Esophagus muscularis mucosa (tissue), 4 donors: ENCODE data around the gene GALNT1. TPM values are rescaled to one million over a fixed set of nuclear protein-coding genes. Genes with fewer than 3 reads are reported as not detected.

Experiments
- DNase-seq: peaks from one replicate; pipeline ENCODE4 v3.0.0-alpha.2; 2017; ENCODE audit errors: extremely low spot score
- H3K27ac ChIP-seq, 4 donors: fragments of 200-600 bp; sonication (generic); replicated peaks in 1 of 4; 1 replicate in 3 of 4; 2 replicates in 1 of 4; pipeline ENCODE4 v1.5.1; 2016 to 2019; ENCODE audit warnings: mild to moderate bottlenecking in 1 of 4
- H3K27me3 ChIP-seq, 4 donors: fragments of 200-600 bp; sonication (generic); one replicate each; pipeline versions ENCODE4 v1.5.1 to v1.6.0; 2016 to 2019
- H3K36me3 ChIP-seq, 4 donors: fragments of 200-600 bp; sonication (generic); one replicate each; pipeline ENCODE4 v1.5.1; 2016 to 2019
- H3K4me1 ChIP-seq, 4 donors: fragments of 200-600 bp; sonication (generic); one replicate each; pipeline ENCODE4 v1.5.1; 2016 to 2019
- H3K4me3 ChIP-seq, 4 donors: fragments of 200-600 bp; sonication (generic); 1 replicate in 2 of 4; 2 replicates in 2 of 4; pipeline ENCODE4 v1.5.1; 2016 to 2019; ENCODE audit warnings: mild to moderate bottlenecking in 4 of 4, moderate library complexity in 1 of 4
- H3K9me3 ChIP-seq, 4 donors: fragments of 200-600 bp; sonication (generic); 1 replicate in 3 of 4; 2 replicates in 1 of 4; pipeline ENCODE4 v1.5.1; 2016 to 2019
- EP300 ChIP-seq: sonication (generic); formaldehyde crosslinking; IDR thresholded peaks from one replicate; pipeline ENCODE4 v1.6.1; 2017; ENCODE audit warnings: antibody characterized with exemption
- POLR2A ChIP-seq: fragments of 450-650 bp; IDR thresholded peaks from one replicate; pipeline ENCODE4 v1.6.1; 2017; ENCODE audit warnings: antibody characterized with exemption, moderate library complexity, mild to moderate bottlenecking, low read depth
- POLR2AphosphoS5 ChIP-seq, 2 donors: sonication (generic); formaldehyde crosslinking; IDR thresholded peaks; one replicate each; pipeline ENCODE4 v1.6.1; 2017; ENCODE audit warnings: antibody characterized with exemption in 2 of 2
- WGBS: methylation state at CpG from one replicate; pipeline ENCODE4 v1.1.5; 2018; 5-methylcytosine and 5-hydroxymethylcytosine counted together
- intact Hi-C: fragments of 100-400 bp; cut with DNase I; formaldehyde crosslinking; loops from one replicate; pipeline ENCODE4 v1.15.1; 2023
- total RNA-seq, 4 donors: library from RNA; depleted of rRNA; stranded (reverse); fragments of >200 nt; gene quantifications; one replicate each; pipeline versions ENCODE4 v1.1.0 to v1.2.1, GENCODE V29; 2016
- TF ChIP-seq, protein P1 (sequence below), 3 experiments: fragments of 200-600 bp in 2 of 3; fragments of 450-650 bp in 1 of 3; sonication (generic) in 2 of 3; IDR thresholded peaks; one replicate each; pipeline ENCODE4 v1.5.1; 2017 to 2019; ENCODE audit warnings: antibody characterized with exemption in 3 of 3, mild to moderate bottlenecking in 2 of 3, moderate library complexity in 1 of 3

The GALNT1 gene
- 10 to 100 TPM; 26.4 to 34.5 (median 31.6) TPM for total RNA-seq

DNA sequence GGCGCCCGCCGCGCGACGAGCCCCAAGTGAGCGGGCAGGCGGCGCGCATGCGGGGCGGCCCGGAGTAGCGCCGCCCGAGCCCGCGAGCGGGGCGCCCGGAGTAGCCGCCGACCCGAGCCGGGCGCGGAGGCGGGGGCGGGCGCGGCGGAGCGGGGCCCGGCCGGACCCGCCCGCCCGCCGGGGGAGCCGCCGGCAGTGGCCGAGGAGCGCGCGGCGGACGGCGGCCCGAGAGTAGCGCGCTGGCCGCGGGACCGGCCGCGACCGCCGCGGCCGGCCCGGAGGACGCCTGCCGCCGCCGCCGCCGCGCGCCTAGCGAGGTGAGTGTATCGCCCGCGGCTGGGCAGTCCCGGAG lies at the start of gene GALNT1:
Gene GALNT1, plus strand, starts transcription at position 195 of the 352 bp plus-strand sequence. CDS start 72,923 bp downstream, outside the sequence.
- no peak for DNase-seq
- no peak for TF ChIP-seq POLR2A
- TF ChIP-seq EP300, result no peak
- peaks cover 18 to 34% (median 29%) of the 10 kb centered on the region in 4 donors for H3K4me1 ChIP-seq
- intact Hi-C loops, result loop anchor here (5.0 kb wide), 2 partner anchors 84 to 174 kb away; partner anchors contain the start of gene INO80C
- peak within 1 kb of the TSS; percentile 91 to 99 (median 98) for H3K27ac ChIP-seq
- no peaks in the 10 kb centered on the region for H3K36me3 ChIP-seq
- no peaks in the 10 kb centered on the region for H3K27me3 ChIP-seq
- no CpG with 5 or more reads among the region's 74 CpGs for WGBS
- peak within 1 kb of the TSS; percentile 68 to 98 (median 86) for H3K4me3 ChIP-seq
- H3K9me3 ChIP-seq, result no peaks in the 10 kb centered on the region

DNA sequence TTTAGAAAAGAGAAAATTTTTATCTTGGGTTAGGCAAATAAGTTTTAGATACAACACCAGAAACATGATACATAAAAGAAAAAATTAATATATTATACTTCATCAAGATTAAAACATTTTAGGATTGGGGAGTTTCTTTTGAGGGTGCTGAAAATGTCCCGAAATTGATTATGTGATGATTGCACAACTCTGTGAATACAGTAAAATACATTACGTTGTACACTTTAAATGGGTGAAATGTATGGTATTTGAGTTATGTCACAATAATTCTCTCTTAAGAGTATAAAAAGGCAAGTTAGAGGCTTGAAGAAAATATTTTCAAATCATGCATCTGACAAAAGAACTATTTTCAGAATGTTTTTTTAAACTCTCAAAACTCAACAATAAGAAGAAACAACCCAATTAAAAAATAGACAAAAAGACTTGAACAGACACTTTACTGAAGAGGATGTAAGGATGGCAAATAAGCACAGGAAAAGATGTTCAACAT lies 47.6 kb upstream of the GALNT1 start:
- Histone ChIP-seq H3K4me3 (no peak overlapping the region), H3K36me3 (no peaks in the 10 kb centered on the region), H3K9me3 (peaks cover 0 to 12% (median 0%) of the 10 kb centered on the region in 4 donors), H3K27ac (no peak overlapping the region), H3K4me1 (no peaks in the 10 kb centered on the region), H3K27me3 (no peaks in the 10 kb centered on the region)
- TF ChIP-seq POLR2A (no peak), POLR2AphosphoS5 (IDR thresholded peaks at IDR 0.05) (no peak), EP300 (no peak)
- TF ChIP-seq, protein P1, sequence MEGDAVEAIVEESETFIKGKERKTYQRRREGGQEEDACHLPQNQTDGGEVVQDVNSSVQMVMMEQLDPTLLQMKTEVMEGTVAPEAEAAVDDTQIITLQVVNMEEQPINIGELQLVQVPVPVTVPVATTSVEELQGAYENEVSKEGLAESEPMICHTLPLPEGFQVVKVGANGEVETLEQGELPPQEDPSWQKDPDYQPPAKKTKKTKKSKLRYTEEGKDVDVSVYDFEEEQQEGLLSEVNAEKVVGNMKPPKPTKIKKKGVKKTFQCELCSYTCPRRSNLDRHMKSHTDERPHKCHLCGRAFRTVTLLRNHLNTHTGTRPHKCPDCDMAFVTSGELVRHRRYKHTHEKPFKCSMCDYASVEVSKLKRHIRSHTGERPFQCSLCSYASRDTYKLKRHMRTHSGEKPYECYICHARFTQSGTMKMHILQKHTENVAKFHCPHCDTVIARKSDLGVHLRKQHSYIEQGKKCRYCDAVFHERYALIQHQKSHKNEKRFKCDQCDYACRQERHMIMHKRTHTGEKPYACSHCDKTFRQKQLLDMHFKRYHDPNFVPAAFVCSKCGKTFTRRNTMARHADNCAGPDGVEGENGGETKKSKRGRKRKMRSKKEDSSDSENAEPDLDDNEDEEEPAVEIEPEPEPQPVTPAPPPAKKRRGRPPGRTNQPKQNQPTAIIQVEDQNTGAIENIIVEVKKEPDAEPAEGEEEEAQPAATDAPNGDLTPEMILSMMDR (IDR thresholded peaks at IDR 0.05), result no peak
- DNase-seq, result no peak
- WGBS, result 89% methylated on average over 2 of the region's 2 CpGs
- intact Hi-C loops, result no loop called here

DNA sequence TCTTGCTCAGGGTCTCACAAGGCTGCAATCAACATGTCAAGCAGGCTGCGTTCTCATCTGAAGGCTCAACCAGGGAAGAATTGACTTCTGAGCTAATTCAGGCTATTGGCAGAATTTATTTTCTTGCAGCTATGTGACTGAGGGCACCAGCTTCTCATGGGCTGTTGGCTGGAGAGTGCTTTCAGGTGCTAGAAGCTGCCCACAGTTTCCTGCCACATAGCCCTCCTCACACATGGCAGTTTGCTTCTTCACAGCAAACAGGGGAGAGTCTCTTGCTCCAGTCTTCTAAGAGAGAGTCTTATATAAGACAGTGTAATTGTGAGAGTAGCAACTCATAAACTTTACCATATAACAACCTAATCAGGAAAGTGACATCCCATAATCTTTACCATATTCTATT lies 46.2 kb upstream of the GALNT1 start:
- no peak for DNase-seq
- Histone ChIP-seq H3K9me3 (peaks cover 0 to 15% (median 0%) of the 10 kb centered on the region in 4 donors), H3K27ac (no peak overlapping the region), H3K36me3 (no peaks in the 10 kb centered on the region), H3K4me3 (no peak overlapping the region), H3K27me3 (no peaks in the 10 kb centered on the region), H3K4me1 (no peaks in the 10 kb centered on the region)
- intact Hi-C loops, result no loop called here
- WGBS, result 92% methylated on average over 1 of the region's 1 CpG
- TF ChIP-seq POLR2AphosphoS5 (IDR thresholded peaks at IDR 0.05), result no peak
- no peak for TF ChIP-seq EP300
- TF ChIP-seq, protein P1 (IDR thresholded peaks at IDR 0.05), result no peak
- no peak for TF ChIP-seq POLR2A

DNA sequence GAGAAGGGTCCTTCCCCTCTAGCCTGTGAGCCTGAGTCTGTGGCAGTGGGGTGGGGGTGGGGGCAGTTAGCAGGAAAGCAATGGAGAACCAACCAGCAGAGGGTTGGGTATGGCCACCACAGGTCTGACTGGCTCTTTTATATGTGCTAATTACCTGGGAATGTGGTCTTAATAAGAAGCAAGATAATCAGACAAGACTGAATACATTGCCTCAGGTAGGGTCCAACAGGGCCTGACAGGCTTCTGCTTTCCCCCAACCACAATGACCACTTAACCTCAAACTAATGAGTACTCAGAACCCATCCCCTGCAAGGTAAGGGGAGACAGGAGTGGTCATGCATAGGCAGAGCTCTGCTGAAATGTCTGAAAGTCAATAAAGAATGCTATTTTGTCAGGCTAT lies 39.2 kb upstream of the GALNT1 start:
- H3K9me3 ChIP-seq, result peaks cover 0 to 5% (median 0%) of the 10 kb centered on the region in 4 donors
- TF ChIP-seq EP300, result no peak
- TF ChIP-seq, protein P1 (IDR thresholded peaks at IDR 0.05), result no peak
- no peak for TF ChIP-seq POLR2A
- TF ChIP-seq POLR2AphosphoS5 (IDR thresholded peaks at IDR 0.05), result no peak
- no peak overlapping the region for H3K27ac ChIP-seq
- H3K4me3 ChIP-seq, result no peak overlapping the region
- intact Hi-C loops, result no loop called here
- no peaks in the 10 kb centered on the region for H3K4me1 ChIP-seq
- no peaks in the 10 kb centered on the region for H3K27me3 ChIP-seq
- no peaks in the 10 kb centered on the region for H3K36me3 ChIP-seq
- DNase-seq, result no peak

DNA sequence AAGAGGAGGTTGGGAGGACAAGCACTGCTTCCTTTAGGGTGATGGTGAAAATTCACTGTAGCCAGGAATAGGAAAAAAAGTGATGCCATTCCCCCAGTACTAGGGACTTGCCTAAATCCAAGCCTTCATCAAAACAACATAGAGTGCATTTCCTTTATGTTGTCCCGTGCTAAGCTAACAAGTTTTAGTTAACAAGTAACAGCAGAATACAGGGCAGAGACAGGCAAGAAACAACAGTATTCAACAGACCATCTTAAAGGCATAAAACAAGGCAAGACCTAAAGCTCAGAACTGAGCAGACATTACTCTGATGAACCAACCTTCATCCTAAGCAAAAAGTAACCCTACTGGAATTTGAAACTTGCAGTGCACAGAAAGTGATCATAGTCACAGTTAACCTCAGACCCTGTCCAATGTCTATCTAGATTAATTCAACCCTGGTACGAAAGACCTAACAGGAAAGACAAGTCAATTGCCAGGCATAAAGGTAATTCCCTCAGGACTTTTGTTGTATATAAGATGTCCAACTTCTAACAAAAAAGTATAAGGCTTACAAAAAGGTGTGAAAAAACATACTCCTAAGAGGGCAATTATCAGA lies 34.4 kb upstream of the GALNT1 start:
- no peaks in the 10 kb centered on the region for H3K36me3 ChIP-seq
- no peak overlapping the region for H3K27ac ChIP-seq
- no peaks in the 10 kb centered on the region for H3K9me3 ChIP-seq
- WGBS, result 100% methylated on average over 2 of the region's 2 CpGs
- intact Hi-C loops, result loop anchor here (2.0 kb wide), 1 partner anchor 20 kb away; no protein-coding TSS in a partner anchor
- no peak for DNase-seq
- H3K27me3 ChIP-seq, result no peaks in the 10 kb centered on the region
- no peaks in the 10 kb centered on the region for H3K4me1 ChIP-seq
- TF ChIP-seq, protein P1 (IDR thresholded peaks at IDR 0.05), result no peak
- TF ChIP-seq POLR2AphosphoS5 (IDR thresholded peaks at IDR 0.05) (no peak), EP300 (no peak), POLR2A (no peak)
- H3K4me3 ChIP-seq, result no peak overlapping the region
